ENCODE measurements around the gene CCDC88C. TPM values are rescaled to one million over a fixed set of nuclear protein-coding genes. Genes with fewer than 3 reads are reported as not detected.

Gene CCDC88C
- total RNA-seq, 1 donor from 2014 or later: 12.4 TPM

- H3K9me3 Mint-ChIP-seq (ENCODE audit: unreplicated experiment): no peaks in the 10 kb centered on the region
- H3K4me2 ChIP-seq (ENCODE audit: low read length): no peak overlapping the region
- no peaks in the 10 kb centered on the region for H3K36me3 ChIP-seq (ENCODE audit: insufficient read depth, low read length)
- H3K4me1 Mint-ChIP-seq (ENCODE audit: low read depth, unreplicated experiment): peaks cover 4% of the 10 kb centered on the region
- H2AFZ ChIP-seq (ENCODE audit: low read depth, low read length): no peak overlapping the region
- peaks cover 11% of the 10 kb centered on the region for H3K36me3 Mint-ChIP-seq (ENCODE audit: low read depth, unreplicated experiment)
- no peaks in the 10 kb centered on the region for H4K20me1 ChIP-seq (ENCODE audit: insufficient read depth, low read length)
- TF ChIP-seq EZH2 (IDR thresholded peaks at IDR 0.05; ENCODE audit: insufficient read depth, low read length) (no peak), CTCF (IDR thresholded peaks at IDR 0.05; ENCODE audit: insufficient read depth, low read depth, low read length) (no peak)
- no peak overlapping the region for H3K9ac ChIP-seq (ENCODE audit: low read length)
- H3K79me2 ChIP-seq (ENCODE audit: insufficient read depth, low read length): no peaks in the 10 kb centered on the region
- H3K27me3 Mint-ChIP-seq (ENCODE audit: low read depth, unreplicated experiment): peaks cover 2% of the 10 kb centered on the region
- H3K27ac Mint-ChIP-seq (ENCODE audit: unreplicated experiment): no peak overlapping the region
- H3K9me3 ChIP-seq (ENCODE audit: insufficient read depth, low read depth, low read length): no peaks in the 10 kb centered on the region
- no peak overlapping the region for H3K4me3 Mint-ChIP-seq (ENCODE audit: unreplicated experiment)
- FAIRE-seq: no peak
- H3K4me3 ChIP-seq (ENCODE audit: insufficient read depth, low read depth, low read length): no peak overlapping the region
- no peaks in the 10 kb centered on the region for H3K4me1 ChIP-seq (ENCODE audit: insufficient read depth, low read length)
- no peak overlapping the region for H3K27ac ChIP-seq (ENCODE audit: low read depth, low read length)
- H3K27me3 ChIP-seq (ENCODE audit: insufficient read depth, low read length): peaks cover 7% of the 10 kb centered on the region
- no peak for DNase-seq (ENCODE audit: low read depth)
These were observed 128.2 kb downstream of the CCDC88C start for GRCh38 chr14:91289464-91289863.

- H3K9me3 Mint-ChIP-seq (ENCODE audit: unreplicated experiment): no peaks in the 10 kb centered on the region
- FAIRE-seq (no peak), DNase-seq (ENCODE audit: low read depth) (no peak)
- peaks cover 2% of the 10 kb centered on the region for H3K27me3 Mint-ChIP-seq (ENCODE audit: low read depth, unreplicated experiment)
- no peaks in the 10 kb centered on the region for H3K36me3 ChIP-seq (ENCODE audit: insufficient read depth, low read length)
- H3K27ac Mint-ChIP-seq (ENCODE audit: unreplicated experiment): no peak overlapping the region
- TF ChIP-seq EZH2 (IDR thresholded peaks at IDR 0.05; ENCODE audit: insufficient read depth, low read length) (no peak), CTCF (IDR thresholded peaks at IDR 0.05; ENCODE audit: insufficient read depth, low read depth, low read length) (no peak)
- H3K27ac ChIP-seq (ENCODE audit: low read depth, low read length): no peak overlapping the region
- H3K4me3 Mint-ChIP-seq (ENCODE audit: unreplicated experiment): no peak overlapping the region
- peaks cover 10% of the 10 kb centered on the region for H3K4me1 Mint-ChIP-seq (ENCODE audit: low read depth, unreplicated experiment)
- no peak overlapping the region for H3K9ac ChIP-seq (ENCODE audit: low read length)
- no peaks in the 10 kb centered on the region for H3K79me2 ChIP-seq (ENCODE audit: insufficient read depth, low read length)
- H3K36me3 Mint-ChIP-seq (ENCODE audit: low read depth, unreplicated experiment): peaks cover 7% of the 10 kb centered on the region
- H4K20me1 ChIP-seq (ENCODE audit: insufficient read depth, low read length): no peaks in the 10 kb centered on the region
- H2AFZ ChIP-seq (ENCODE audit: low read depth, low read length): no peak overlapping the region
- H3K4me1 ChIP-seq (ENCODE audit: insufficient read depth, low read length): peaks cover 4% of the 10 kb centered on the region
- H3K4me2 ChIP-seq (ENCODE audit: low read length): no peak overlapping the region
- H3K4me3 ChIP-seq (ENCODE audit: insufficient read depth, low read depth, low read length): no peak overlapping the region
- H3K9me3 ChIP-seq (ENCODE audit: insufficient read depth, low read depth, low read length): no peaks in the 10 kb centered on the region
- H3K27me3 ChIP-seq (ENCODE audit: insufficient read depth, low read length): peaks cover 7% of the 10 kb centered on the region
These were observed 128.7 kb downstream of the CCDC88C start for GRCh38 chr14:91288876-91289275.

- Mint-ChIP-seq H3K27ac (ENCODE audit: unreplicated experiment) (no peak overlapping the region), H3K27me3 (ENCODE audit: low read depth, unreplicated experiment) (peaks cover 2% of the 10 kb centered on the region), H3K36me3 (ENCODE audit: low read depth, unreplicated experiment) (no peaks in the 10 kb centered on the region), H3K9me3 (ENCODE audit: unreplicated experiment) (no peaks in the 10 kb centered on the region), H3K4me3 (ENCODE audit: unreplicated experiment) (no peak overlapping the region), H3K4me1 (ENCODE audit: low read depth, unreplicated experiment) (peaks cover 22% of the 10 kb centered on the region)
- DNase-seq (ENCODE audit: low read depth) (peak; percentile 32), FAIRE-seq (peak; percentile 96)
- H3K4me2 ChIP-seq (ENCODE audit: low read length): no peak overlapping the region
- no peak overlapping the region for H3K27ac ChIP-seq (ENCODE audit: low read depth, low read length)
- H2AFZ ChIP-seq (ENCODE audit: low read depth, low read length): no peak overlapping the region
- H3K9me3 ChIP-seq (ENCODE audit: insufficient read depth, low read depth, low read length): no peaks in the 10 kb centered on the region
- H3K27me3 ChIP-seq (ENCODE audit: insufficient read depth, low read length): peaks cover 7% of the 10 kb centered on the region
- H3K79me2 ChIP-seq (ENCODE audit: insufficient read depth, low read length): no peaks in the 10 kb centered on the region
- no peak overlapping the region for H3K9ac ChIP-seq (ENCODE audit: low read length)
- peak; percentile 96 for TF ChIP-seq CTCF (IDR thresholded peaks at IDR 0.05; ENCODE audit: insufficient read depth, low read depth, low read length)
- TF ChIP-seq EZH2 (IDR thresholded peaks at IDR 0.05; ENCODE audit: insufficient read depth, low read length): no peak
- peaks cover 9% of the 10 kb centered on the region for H3K4me1 ChIP-seq (ENCODE audit: insufficient read depth, low read length)
- H3K36me3 ChIP-seq (ENCODE audit: insufficient read depth, low read length): no peaks in the 10 kb centered on the region
- H3K4me3 ChIP-seq (ENCODE audit: insufficient read depth, low read depth, low read length): no peak overlapping the region
- H4K20me1 ChIP-seq (ENCODE audit: insufficient read depth, low read length): no peaks in the 10 kb centered on the region
These were observed 131.1 kb downstream of the CCDC88C start for GRCh38 chr14:91286530-91286937.
